ENCODE results near the gene RAB35.

The RAB35 gene

GRCh38 chr12:120086801-120087621 lies 29.5 kb downstream of the RAB35 start:
- peak; percentile 100 for DNase-seq (ENCODE audit: low spot score)

DNA sequence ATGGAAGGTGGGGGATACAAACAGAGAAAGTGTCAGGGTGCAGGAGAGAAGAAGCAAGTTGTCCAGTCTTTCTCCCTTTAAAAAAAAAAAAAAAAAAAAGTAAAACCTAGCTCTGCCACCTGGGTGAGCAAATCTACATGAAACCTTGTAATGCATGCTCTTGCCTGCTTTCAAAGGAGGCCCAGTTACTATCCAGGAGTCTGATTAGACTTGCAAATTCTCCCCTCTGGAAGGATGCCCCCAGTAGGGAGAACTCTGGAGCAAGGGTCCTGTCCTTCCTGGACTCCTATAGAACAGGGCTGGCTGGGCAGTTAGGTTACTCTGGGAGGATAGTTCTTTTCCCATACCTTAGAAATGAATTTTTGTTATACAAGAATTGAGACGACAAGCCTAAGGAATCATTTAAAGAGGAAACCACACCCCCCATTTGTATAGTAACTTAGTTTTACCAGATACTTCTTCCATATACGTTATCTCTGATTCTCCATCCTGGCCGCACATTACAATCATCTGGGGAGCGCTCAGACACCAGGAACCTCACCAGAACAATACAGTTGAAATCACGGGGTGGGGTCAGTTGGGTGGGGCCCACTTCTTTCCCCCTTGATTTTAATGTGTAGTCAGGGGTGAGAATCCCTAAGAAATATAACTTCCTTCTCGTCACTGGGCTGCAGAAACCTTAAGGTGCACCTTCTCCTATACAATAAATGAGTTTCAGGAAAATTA lies 30.5 kb downstream of the RAB35 start:
- no peak for DNase-seq (ENCODE audit: low spot score)

- DNase-seq (ENCODE audit: low spot score) = no peak
Observed at GRCh38 chr12:120081641-120082040, 34.9 kb downstream of the RAB35 start.

- DNase-seq (ENCODE audit: low spot score) = no peak
Observed at GRCh38 chr12:120079411-120080400, 36.8 kb downstream of the RAB35 start.

DNA sequence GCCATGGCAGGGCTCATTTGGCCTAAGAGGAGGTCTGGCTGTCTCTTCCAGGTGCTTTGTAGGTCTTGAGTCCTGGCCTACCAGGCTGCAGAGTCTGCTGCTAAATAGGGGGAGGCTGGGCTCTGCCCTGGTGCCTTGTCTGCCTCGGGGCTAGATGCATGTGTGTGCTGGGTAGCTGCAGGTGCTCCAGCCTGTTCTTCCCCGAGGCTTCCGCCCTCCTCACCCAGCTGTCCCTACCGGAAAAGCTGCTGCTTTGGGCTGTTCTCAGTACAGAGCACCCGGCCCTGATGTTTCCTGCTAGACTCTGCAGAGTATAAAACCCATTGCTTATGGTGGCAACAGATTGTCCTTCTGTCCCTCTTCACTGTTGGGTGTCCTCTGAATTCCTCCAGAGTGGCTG lies 37.7 kb downstream of the RAB35 start:
- DNase-seq (ENCODE audit: low spot score) = no peak

GRCh38 chr12:120077260-120077659 lies 39.3 kb downstream of the RAB35 start:
- DNase-seq (ENCODE audit: low spot score) = no peak

DNA sequence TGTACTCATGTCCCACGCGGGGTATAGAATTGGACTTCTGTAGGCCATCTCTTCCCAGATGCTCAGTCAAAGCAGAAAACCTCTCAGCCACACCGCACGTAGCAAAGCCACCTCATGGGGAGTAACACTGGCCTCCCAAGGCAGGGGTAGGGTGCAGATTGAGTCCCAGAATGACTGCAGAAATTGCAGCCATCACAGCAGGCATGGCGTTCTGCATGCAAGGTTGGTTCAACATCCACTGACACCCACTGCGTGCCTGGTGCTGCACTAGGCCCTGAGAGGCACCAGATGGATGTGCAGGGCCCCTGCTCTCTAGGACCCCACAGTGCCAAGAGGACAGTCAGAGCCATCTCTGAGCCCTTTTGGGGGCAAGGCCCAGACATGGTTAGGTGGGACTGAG lies 39.9 kb downstream of the RAB35 start:
- DNase-seq (ENCODE audit: low spot score) = no peak

DNA sequence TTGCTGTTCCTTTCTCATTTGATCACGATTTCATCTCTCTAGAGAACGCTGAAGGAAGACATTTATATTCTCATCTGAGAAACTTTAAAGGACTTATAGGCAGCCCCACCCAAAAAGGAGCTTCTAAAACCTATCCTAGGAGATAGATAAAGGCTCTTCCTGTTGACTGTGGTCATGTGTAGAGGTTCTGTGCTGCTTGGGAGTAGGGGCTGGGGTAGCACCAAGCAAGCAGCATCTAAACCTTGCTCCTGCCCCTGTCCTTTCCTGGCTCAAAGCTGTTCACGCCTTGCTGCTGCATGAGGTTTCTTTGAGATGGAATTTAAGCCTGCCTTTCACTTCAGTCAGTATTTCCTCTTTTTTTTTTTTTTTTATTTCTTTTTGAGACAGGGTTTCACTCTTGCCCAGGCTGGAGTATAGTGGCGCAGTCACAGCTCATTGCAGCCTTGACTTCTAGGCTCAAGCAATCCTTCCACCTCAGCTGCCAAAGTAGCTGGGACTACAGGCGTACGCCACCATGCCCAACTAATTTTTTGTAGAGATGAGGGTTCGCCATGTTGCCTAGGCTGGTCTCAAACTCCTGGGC lies 41.4 kb downstream of the RAB35 start:
- DNase-seq (ENCODE audit: low spot score) = no peak

- no peak for DNase-seq (ENCODE audit: low spot score)
Observed at GRCh38 chr12:120072472-120073249, 43.9 kb downstream of the RAB35 start.

DNA sequence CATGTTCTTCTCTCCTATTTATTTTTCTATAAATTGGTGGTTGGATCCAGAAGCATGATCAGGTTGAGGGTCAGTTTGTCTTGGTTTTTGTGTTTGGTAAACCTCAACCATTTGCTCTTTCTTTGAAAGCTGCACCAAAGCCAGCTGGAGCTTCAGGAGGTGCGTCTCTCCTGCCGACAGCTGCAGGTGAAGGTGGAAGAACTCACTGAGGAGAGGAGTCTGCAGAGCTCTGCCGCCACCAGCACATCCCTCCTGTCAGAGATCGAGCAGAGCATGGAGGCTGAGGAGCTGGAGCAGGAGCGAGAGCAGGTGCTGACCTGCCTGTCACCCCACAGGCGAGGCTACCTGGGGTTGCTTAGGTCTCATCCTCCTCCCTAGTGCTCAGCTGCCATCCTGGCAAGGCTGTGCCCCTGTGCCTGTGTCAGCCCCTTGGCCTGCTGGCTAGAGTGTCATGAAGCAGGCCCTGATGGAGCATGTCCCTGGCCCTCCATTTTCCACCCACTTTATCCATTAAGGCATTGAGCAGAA lies 45.0 kb downstream of the RAB35 start:
- no peak for DNase-seq (ENCODE audit: low spot score)

- DNase-seq (ENCODE audit: low spot score) = no peak
Observed at GRCh38 chr12:120069278-120069677, 47.3 kb downstream of the RAB35 start.

DNA sequence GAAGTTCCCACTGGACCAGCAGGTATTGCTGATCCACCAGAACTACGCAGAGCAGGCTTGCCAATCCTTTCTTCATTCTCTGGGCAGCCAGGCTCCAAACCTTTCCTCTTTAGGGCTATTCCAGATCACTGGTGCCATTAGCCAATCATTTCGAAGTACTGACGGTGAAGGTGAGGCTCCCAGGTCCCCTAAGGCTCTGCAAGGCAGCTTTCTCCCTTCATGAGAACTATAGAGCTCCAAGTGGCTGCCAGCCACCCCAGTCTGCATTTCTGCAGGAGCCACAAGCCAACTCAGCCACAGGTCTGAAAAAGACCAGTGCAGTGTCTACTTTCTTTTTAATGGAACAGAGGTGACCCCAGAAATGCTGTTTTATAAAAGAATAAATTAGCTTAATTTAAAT lies 48.7 kb downstream of the RAB35 start:
- DNase-seq (ENCODE audit: low spot score) = no peak

DNA sequence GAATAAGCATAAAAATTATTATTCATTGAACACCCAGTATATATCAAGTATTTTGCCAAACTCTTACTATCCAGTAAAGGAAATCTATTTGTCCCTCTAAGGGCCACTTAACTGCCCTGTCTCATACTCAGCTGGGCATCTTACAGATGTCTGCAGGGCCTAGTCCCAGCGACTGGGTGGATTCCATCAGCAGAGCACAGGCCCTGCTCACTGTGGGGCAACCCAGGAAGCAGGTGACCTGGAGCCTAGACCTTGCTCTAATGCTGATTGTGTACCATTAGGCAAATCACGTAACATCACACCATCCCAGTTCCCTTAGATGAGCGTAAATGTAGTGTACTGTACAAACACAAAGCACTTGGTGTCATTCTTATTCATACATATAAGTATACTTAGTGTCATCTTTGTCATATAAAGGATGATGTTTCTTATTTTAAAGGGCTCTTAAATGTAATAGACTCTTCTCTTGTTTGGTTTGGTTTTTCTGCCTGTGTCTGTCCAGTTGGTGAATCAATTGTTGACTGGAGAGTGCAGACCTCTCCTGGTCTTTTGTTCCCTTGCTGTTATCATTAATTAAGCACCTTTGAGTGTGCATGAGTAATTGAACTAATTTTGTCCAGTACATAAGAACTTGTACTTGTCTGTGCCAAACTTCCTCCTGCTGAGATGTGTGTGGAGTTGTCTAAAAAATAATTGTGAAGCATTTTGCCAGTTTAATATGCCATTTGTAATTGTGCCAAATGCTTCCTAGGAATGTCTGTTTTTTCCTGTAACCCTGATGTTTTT lies 49.3 kb downstream of the RAB35 start:
- DNase-seq (ENCODE audit: low spot score) = no peak

- no peak for DNase-seq (ENCODE audit: low spot score)
Observed at GRCh38 chr12:120066341-120066740, 50.2 kb downstream of the RAB35 start.

- DNase-seq (ENCODE audit: low spot score) = no peak
Observed at GRCh38 chr12:120065472-120065871, 51.1 kb downstream of the RAB35 start.

DNA sequence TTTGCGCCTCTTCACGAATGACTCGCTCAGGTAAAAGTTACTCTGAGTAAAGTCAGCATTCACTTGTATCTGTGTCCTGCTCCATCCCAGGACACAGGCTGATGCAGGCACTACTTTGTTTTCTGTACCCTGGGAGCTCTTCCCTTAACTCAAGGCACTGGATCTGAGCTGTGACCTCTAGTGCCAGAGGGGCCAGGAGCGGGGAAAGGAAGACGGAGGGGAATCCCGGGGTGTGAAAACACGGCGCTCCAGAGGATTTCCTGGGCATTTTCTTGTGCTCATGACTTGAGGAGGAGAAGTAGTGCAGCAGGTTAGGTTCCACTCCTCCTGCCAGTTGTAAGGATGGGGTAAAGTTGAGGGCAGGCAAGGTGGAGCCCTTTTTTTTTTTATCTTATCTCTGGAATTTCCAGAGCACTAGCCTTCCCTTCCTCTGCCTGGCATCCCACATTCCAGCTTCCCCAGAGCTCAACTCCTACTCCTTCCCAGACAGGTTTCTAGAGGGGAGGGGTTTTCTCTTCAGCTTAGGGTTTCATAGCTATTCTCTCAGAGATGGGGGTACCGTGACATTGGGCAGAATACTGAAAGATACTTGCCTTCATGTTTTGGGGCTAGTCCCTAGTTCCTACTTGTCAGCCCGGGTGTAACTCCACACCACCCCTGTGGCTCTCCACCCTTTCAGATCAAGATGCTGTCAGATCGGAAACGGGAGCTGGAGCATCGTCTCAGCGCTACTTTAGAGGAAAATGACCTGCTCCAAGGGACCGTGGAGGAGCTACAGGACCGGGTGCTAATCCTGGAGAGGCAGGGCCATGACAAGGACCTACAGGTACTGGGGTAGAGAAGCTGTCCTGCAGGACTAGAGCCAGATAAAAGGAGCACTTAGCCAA lies 52.3 kb downstream of the RAB35 start:
- DNase-seq (ENCODE audit: low spot score) = no peak

- DNase-seq (ENCODE audit: low spot score) = no peak
Observed at GRCh38 chr12:120062976-120063579, 53.5 kb downstream of the RAB35 start.

DNA sequence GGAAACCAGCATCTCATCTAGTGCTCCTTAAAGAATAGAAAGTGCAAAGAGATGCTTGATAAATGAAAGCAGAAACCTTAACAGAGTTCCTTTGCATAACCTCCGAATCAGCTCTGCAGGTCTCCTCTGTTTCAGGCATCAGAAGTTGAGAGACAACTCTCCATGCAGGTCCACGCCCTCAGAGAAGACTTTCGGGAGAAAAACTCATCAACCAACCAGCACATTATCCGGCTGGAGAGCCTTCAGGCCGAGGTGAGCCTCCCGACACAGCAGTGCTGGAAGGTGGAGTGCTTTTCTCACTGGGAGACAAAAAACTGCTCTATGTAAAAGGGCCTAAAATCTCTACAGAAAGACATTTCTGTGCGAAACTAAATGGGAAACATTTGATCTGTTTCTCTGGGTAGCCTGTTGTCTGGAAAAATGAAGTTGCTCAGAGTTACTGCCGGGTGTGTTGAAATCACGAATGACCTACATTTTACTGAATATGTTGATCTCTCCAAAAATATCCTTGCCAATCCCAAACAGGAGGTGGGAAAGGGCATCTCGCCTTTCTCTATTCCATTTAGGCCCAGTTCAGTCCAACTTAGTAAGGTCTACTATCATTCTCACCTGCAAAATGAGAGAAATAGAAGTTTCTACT lies 54.9 kb downstream of the RAB35 start:
- DNase-seq (ENCODE audit: low spot score) = no peak
